ENCODE results near the gene NPC1L1. TPM values are rescaled to one million over a fixed set of nuclear protein-coding genes. Genes with fewer than 3 reads are reported as not detected.

Gene NPC1L1
- polyA plus RNA-seq, 1 donor from 2014 or later: not detected

DNA sequence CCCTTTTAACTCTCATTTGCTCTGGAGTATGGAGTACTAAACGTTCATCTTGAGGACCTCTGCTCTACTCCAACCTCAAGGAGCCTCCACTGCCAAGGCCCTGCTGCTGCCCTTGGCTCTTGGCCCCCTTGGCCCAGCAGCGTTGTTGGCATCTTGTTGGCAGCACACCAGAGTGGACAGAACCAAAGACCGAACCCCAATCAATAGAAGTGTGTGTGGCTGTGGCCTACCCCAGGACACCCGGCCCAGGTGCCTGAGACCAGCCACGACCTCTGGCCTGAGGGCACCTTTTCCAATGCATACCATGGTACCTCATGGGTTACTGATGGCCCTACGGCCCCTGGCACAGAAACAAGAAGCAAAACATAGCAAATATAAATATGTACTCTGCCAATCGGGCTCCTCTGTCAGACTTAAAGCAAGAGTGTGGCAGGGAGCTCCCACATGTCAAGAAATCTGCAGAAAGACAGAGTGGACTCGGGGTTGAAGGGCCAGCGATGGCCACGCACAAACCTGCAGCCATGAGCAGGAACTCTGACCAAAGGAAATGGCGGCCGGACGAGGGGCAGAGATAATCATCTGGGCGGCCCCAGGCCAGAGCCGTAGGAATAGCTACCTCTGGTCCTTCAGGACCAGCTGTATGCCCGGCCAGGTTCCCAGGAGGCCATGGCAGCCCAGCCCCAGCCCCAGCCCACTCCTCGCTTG lies 2.9 kb downstream of the NPC1L1 start:
- Histone ChIP-seq H3K9me3 (ENCODE audit: low read length) (no peaks in the 10 kb centered on the region), H3K79me2 (replicated peaks; ENCODE audit: insufficient read depth, low read length) (no peaks in the 10 kb centered on the region), H3K9me2 (ENCODE audit: insufficient read depth, low read length) (no peaks in the 10 kb centered on the region), H3F3A (ENCODE audit: insufficient read depth, low read length, poor library complexity, severe bottlenecking) (no peaks in the 10 kb centered on the region), H4K20me1 (ENCODE audit: insufficient read depth) (no peaks in the 10 kb centered on the region), H3K27me3 (ENCODE audit: insufficient read depth, low read depth, low read length) (no peaks in the 10 kb centered on the region), H3K4me2 (ENCODE audit: low read length) (no peak overlapping the region), H2AFZ (ENCODE audit: low read depth, low read length) (no peak overlapping the region), H3K27ac (ENCODE audit: low read length) (no peak overlapping the region), H3K4me3 (ENCODE audit: low read length) (no peak overlapping the region), H3K9ac (ENCODE audit: low read length) (no peak overlapping the region), H3K36me3 (ENCODE audit: insufficient read depth, low read length) (no peaks in the 10 kb centered on the region)
- TF ChIP-seq, protein P1, sequence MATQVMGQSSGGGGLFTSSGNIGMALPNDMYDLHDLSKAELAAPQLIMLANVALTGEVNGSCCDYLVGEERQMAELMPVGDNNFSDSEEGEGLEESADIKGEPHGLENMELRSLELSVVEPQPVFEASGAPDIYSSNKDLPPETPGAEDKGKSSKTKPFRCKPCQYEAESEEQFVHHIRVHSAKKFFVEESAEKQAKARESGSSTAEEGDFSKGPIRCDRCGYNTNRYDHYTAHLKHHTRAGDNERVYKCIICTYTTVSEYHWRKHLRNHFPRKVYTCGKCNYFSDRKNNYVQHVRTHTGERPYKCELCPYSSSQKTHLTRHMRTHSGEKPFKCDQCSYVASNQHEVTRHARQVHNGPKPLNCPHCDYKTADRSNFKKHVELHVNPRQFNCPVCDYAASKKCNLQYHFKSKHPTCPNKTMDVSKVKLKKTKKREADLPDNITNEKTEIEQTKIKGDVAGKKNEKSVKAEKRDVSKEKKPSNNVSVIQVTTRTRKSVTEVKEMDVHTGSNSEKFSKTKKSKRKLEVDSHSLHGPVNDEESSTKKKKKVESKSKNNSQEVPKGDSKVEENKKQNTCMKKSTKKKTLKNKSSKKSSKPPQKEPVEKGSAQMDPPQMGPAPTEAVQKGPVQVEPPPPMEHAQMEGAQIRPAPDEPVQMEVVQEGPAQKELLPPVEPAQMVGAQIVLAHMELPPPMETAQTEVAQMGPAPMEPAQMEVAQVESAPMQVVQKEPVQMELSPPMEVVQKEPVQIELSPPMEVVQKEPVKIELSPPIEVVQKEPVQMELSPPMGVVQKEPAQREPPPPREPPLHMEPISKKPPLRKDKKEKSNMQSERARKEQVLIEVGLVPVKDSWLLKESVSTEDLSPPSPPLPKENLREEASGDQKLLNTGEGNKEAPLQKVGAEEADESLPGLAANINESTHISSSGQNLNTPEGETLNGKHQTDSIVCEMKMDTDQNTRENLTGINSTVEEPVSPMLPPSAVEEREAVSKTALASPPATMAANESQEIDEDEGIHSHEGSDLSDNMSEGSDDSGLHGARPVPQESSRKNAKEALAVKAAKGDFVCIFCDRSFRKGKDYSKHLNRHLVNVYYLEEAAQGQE (IDR thresholded peaks at IDR 0.05; ENCODE audit: borderline replicate concordance): no peak
- TF ChIP-seq TAF1 (IDR thresholded peaks at IDR 0.05; ENCODE audit: low read depth) (no peak), EZH2 (IDR thresholded peaks at IDR 0.05; ENCODE audit: borderline replicate concordance, insufficient read depth, low read length, poor library complexity, severe bottlenecking) (no peak), RAD21 (conservative IDR thresholded peaks at IDR 0.05) (no peak), POLR2AphosphoS5 (IDR thresholded peaks at IDR 0.05) (no peak), EP300 (conservative IDR thresholded peaks at IDR 0.05; ENCODE audit: poor library complexity, severe bottlenecking) (no peak), MXI1 (conservative IDR thresholded peaks at IDR 0.05; ENCODE audit: poor library complexity, severe bottlenecking) (no peak), SMC3 (conservative IDR thresholded peaks at IDR 0.05; ENCODE audit: poor library complexity) (no peak)
- TF ChIP-seq, protein P2, sequence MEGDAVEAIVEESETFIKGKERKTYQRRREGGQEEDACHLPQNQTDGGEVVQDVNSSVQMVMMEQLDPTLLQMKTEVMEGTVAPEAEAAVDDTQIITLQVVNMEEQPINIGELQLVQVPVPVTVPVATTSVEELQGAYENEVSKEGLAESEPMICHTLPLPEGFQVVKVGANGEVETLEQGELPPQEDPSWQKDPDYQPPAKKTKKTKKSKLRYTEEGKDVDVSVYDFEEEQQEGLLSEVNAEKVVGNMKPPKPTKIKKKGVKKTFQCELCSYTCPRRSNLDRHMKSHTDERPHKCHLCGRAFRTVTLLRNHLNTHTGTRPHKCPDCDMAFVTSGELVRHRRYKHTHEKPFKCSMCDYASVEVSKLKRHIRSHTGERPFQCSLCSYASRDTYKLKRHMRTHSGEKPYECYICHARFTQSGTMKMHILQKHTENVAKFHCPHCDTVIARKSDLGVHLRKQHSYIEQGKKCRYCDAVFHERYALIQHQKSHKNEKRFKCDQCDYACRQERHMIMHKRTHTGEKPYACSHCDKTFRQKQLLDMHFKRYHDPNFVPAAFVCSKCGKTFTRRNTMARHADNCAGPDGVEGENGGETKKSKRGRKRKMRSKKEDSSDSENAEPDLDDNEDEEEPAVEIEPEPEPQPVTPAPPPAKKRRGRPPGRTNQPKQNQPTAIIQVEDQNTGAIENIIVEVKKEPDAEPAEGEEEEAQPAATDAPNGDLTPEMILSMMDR (IDR thresholded peaks at IDR 0.05; ENCODE audit: poor library complexity, severe bottlenecking): no peak

DNA sequence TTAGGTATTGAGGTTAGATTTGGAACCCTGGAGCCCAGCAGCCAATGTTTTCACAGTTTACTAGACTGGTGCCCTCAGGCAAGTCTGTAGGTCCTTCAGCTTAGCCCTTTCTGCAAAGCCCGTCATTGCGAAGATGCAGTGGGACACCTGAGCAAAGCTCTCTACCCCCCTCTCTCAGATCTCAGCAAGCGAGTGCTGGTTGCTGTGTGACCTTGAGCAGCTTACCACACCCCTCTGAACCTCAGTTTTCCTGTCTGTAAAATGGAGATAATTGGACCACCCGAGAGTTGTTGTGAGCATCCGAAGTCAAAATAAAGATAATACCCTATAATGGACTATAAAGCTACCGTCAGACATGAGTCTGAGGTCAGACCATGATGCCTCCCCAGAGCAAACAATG lies 3.7 kb downstream of the NPC1L1 start:
- H3K79me2 ChIP-seq (replicated peaks; ENCODE audit: insufficient read depth, low read length): no peaks in the 10 kb centered on the region
- H3K9me2 ChIP-seq (ENCODE audit: insufficient read depth, low read length): no peaks in the 10 kb centered on the region
- no peaks in the 10 kb centered on the region for H3K9me3 ChIP-seq (ENCODE audit: low read length)
- no peak overlapping the region for H3K27ac ChIP-seq (ENCODE audit: low read length)
- no peaks in the 10 kb centered on the region for H3K36me3 ChIP-seq (ENCODE audit: insufficient read depth, low read length)
- H4K20me1 ChIP-seq (ENCODE audit: insufficient read depth): no peaks in the 10 kb centered on the region
- no peaks in the 10 kb centered on the region for H3F3A ChIP-seq (ENCODE audit: insufficient read depth, low read length, poor library complexity, severe bottlenecking)
- no peak overlapping the region for H3K9ac ChIP-seq (ENCODE audit: low read length)
- no peaks in the 10 kb centered on the region for H3K27me3 ChIP-seq (ENCODE audit: insufficient read depth, low read depth, low read length)
- no peak overlapping the region for H3K4me2 ChIP-seq (ENCODE audit: low read length)
- H3K4me3 ChIP-seq (ENCODE audit: low read length): no peak overlapping the region
- no peak overlapping the region for H2AFZ ChIP-seq (ENCODE audit: low read depth, low read length)
- TF ChIP-seq EP300 (conservative IDR thresholded peaks at IDR 0.05; ENCODE audit: poor library complexity, severe bottlenecking) (no peak), TAF1 (IDR thresholded peaks at IDR 0.05; ENCODE audit: low read depth) (no peak), MXI1 (conservative IDR thresholded peaks at IDR 0.05; ENCODE audit: poor library complexity, severe bottlenecking) (no peak)

All from neural cell (in vitro differentiated cells).